Endothelial cell of hepatic sinusoid (primary cell): ENCODE measurements around the gene IQCH.

Source experiments
- in situ Hi-C: cut with HindIII; loops from 2 replicates; pipeline ENCODE4 v1.10.0; 2017; ENCODE audit warnings: low sequenced_read_pairs

Gene IQCH

DNA sequence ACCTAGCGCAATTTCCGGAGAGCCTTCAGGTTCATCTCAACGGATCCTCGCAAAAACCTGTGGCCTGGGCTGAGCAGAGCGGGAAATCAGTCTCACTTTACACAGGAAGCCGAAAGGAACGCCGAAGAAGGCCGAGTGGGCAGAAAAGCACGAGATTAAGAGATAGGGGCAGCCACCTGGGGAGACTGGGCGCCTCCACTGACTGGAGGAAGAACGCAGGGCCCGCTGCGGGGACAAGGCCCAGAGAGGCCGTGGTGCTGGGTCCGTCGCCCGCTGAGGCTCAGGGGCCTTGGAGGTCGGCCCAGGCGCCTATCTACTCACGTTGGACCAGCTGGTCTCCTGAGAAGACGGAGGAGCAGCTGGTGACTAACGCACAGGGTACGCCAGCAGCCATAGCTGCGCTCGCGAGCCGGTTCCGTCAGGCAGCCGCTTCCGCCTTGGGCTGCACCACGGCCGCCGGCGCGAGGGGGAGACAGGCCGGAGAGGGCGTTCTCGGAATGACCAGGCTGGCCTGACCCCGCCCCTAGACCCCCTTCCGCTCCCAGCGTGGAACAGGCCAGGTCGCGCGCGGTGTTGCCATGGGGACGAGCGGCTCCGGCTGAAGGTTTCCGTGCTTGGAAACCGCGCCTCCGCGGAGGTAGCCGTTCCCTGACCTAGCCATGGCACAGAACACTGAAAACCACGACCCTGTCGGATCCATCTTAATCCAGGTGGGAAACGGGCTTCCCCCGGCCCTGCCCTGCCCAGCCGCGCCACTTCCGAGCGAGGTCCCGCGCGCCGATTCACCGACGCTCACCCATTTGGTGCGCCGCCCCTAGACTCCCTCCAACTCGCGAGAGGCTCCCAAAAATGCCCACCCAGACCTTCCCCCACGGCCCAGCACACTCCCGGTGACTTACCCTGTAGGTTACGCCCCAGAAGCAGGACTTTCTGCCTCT is at the start of gene IQCH, which contains the start of gene AAGAB:
Gene IQCH, plus strand, starts transcription at position 549 of the 938 bp plus-strand sequence. Its CDS starts 111 bp downstream, at position 660.
Gene AAGAB, minus strand, starts transcription at position 424 of the 938 bp plus-strand sequence. Its CDS starts 30 bp downstream, at position 394.
- in situ Hi-C loops: no loop called here

DNA sequence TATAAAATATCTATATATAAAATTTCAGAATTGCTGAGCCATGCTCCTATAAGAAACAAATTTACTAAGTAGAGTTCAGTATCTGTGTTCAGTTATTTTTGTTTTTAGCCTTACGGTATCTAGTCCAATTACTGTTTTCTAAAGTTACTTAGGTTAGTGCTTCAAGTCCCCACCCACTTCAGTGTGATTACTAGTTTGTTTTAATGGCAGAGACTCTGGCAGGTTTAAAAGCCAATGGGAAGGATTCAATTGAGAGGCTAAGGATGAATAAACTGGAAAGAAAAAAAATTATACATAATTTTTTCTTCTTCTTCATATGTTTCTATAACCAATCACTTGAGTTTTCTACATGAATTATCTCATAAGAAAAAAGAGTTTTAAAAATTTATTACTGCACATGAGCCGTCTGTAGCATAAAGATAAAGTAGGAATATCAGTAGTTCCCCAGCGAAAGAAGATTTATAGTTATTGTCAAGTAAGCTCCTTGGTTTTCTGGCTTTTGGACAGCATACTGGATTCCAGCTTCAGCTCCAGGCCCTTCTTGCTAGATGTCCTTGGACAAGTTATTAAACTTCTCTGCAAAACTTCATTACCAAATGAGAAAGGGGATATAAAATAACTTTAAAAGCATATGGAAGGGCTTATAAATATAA is 46.9 kb upstream of the IQCH start:
- in situ Hi-C loops: no loop called here

DNA sequence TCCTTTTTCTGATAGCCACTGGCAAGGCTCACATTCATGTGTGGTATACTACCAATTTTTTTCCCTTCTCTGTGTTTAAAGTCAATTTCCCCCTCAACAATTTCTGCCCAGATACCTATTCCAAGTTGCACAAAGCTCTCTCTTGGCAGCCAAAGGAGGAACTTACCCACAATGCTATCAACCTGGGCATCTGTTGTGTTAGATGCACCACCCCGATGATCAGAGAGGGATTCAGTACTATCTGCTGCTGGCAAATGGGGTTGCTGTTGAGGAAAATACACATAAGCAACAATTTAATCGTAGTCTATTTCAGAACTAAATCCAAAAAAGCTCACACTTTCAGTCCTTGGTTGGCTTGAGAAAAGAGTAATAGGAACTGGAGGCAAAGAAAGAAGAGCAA is 46.2 kb upstream of the IQCH start:
- in situ Hi-C loops: no loop called here

DNA sequence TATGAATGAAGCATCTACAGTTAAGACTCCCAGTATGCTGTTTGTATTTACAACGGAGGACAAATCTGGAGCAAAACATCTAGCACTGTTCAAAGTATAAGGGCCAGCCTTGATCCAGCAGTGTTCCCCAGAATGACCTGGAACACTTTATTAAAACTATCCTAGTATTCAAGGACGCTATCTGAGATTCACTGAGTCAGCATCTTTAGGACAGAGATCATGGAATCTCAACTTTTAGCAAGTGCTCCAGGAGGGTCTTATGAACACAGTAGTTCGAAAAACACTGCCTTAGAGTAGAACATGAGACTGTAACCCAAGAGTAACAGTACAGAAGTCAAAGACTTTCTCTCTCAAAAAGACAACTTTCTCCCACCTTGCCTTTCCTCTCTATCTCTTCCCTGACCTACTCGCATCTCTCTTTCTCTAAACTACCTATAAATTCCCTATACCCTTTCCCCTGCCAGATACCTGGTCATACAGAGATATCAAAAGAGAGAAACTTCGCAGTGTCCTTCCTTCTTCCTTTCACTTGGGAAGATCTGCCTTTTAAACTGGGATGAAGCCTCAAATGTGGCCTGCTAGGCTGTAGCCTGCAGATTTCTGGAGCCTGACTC is 43.9 kb upstream of the IQCH start:
- in situ Hi-C loops: no loop called here

DNA sequence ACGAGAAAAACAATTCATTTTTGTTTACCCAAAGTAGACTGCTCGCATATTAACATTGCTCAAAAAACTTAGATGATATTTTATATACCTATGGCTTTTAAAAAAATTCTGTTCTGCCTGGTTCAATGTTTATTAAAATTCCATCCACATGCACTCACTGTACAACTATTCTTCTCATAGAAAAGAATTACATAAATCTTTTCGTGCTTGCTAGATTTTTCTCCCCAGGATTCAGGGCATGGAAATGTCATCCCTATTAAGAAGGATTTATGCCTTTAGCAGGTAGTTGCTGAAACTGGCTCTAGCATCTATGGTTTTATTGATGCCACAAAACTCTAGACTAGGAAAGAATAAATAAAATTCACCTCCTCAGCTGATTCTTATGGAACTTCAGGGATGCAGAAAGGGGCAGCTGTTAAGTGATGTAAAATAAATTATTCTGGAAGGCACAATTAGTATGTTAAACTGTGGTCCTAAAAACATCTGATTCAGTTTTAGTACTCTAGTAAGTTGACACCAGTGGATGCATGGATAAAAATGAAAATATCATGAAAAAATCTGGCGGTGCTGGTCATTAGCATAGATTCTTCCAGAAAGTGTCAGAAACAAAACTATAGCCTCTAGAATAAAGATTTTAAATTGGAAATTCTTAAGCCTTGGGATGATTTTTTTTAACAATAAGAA is 41.8 kb upstream of the IQCH start:
- in situ Hi-C loops: no loop called here

DNA sequence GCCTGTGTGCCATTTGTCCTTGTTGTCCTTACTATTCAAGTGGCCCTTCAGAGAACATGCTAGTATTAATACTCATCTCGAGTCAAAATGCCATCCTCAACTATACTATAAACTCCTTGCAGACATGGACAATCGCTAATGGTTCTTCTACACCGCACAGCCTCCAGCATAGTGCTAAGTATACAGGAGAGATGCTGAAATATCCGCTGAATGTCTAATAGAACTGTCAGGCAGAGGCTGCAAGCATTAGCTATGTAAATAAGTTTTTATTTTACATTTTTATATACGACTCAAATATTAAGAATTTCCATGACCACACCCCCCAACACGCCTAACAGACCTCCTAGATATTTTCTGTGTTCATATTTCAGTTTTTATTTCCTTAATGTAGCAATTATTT is 39.5 kb upstream of the IQCH start:
- in situ Hi-C loops: no loop called here

DNA sequence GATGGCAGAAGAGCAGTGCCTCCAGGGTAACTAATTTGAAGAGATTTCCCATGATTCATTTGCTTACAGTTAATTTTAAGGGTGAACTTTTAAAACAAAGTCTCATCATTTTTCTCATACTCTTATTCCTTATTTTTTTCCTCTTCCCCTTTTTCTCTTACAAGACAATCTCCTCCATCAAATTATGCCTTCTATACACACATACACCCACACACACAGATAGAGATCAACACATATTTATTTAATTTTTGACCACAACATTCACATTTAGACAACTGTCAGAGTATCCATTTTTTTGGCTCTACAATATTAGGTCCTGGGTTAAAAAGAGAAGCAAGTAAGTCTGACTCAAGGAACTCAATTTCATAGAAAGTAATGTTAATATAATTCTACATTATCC is 37.7 kb upstream of the IQCH start:
- in situ Hi-C loops: no loop called here

DNA sequence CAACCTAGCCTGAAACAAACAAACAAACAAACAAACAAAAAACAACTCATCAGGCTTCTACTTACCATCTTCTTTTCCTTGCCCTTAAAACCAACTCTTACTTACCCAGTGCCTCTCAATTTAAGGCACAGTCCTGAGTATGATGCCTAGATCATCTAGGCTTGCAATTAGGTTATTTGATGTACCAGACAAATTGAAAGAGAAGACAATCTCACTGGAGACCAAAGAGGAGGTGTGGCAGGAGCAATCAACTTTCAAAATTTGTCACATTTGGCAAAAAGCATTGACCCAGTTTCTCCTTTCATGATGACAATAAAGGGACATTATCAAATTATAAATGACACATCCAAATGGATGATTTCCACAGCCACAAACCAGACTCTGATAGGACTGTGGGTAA is 36.2 kb upstream of the IQCH start:
- in situ Hi-C loops: no loop called here

DNA sequence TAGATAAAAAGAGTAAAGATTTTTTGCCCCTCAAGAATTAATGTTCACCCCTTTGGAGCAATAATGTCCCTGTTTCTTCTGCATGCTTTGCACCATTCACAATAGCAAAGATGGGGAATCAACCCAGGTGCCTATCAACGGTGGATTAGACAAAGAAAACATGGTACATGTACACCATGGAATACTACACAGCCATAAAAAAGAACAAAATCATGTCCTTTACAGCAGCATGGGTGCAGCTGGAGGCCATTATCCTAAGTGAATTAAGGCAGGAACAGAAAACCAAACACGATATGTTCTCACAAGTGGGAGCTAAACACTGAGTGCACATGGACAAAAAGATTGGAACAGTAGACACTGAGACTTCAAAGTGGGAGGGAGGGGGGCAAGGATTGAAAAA is 35.3 kb upstream of the IQCH start:
- in situ Hi-C loops: no loop called here

DNA sequence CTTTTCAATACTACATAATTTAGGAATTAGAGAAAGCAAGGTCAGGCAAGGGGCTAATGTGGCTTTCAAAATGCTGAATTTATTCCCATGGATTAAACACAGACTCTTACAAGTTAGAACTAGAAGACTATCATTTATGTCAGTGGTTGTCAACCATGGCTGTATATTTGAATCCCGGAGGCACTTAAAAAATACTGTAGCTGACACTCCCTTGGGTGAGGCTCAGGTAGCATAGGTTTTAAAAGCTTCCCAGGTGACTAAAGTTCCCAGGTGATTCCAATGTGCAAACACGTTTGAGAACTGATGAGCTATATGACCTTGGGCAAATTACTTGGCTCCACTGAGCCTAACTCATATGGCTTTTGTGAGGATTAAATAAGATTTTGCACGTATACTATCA is 29.7 kb upstream of the IQCH start:
- in situ Hi-C loops: no loop called here

DNA sequence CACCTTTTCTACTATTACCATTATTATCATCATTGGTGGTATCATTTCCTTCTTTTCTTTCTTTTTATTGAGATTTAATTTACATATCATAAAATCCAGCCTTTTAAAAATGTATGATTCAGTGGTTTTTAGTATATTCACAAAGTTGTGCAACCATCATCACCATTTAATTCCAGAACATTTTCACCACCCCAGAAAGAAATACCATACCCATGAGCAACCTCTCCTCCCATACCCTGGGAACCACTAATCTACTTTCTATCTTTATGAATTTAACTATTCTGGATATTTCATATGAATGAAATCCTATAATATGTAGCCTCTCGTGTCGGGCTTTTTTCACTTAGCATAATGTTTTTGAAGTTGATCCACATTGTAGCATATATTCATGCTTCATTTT is 29.2 kb upstream of the IQCH start:
- in situ Hi-C loops: no loop called here

DNA sequence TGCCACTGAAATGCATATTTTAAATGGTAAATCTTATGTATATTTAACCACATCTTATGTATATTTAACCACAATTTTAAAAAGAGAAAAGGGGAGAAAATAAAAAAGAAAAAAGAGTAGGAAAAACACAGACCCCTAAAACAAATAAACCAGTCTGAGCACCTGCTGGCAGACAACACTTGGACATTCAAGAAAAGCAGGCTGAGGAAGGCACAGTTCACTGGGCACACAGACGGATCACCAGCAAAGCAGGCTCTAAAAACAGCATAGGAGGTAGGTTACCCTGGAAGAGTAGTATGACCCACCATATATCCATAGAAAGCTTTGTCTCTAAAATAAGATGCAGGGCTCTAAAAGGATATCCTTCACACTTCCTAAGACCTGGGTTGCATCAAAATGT is 27.2 kb upstream of the IQCH start:
- in situ Hi-C loops: no loop called here

DNA sequence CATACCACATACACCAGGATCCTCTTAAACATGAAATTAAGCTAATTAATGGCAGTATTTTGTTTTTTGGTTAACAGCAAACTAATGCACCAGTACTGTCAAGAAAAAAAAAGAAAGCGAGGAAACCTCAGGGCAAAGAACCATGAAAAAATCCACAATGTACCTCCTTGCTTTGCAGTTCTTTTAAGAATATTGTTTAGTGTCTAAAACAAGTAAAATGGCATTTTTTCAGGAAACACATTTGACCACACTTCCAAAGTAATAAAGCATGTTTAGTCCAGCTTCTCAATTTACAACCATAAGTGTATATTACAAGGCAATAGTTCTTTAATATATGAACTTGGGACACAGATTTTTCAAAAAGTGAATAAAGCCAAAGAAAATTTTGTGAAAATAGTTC is 26.7 kb upstream of the IQCH start:
- in situ Hi-C loops: no loop called here

DNA sequence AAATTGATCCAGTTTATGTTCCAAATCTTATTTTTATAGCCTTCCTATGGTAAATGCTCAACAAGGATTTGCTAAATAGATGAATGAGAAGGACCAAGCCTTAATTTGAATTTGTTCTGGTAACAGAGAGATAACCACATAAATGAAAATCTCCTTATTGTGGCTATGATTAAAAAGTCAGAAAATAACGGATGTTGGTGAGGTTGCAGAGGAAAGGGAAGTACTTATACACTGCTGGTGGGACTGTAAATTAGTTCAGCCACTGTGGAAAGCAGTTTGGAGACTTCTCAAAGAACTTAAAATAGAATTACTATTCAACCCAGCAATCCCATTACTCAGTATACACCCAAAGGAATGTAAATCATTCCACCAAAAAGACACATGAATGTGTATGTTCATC is 26.3 kb upstream of the IQCH start:
- in situ Hi-C loops: no loop called here

DNA sequence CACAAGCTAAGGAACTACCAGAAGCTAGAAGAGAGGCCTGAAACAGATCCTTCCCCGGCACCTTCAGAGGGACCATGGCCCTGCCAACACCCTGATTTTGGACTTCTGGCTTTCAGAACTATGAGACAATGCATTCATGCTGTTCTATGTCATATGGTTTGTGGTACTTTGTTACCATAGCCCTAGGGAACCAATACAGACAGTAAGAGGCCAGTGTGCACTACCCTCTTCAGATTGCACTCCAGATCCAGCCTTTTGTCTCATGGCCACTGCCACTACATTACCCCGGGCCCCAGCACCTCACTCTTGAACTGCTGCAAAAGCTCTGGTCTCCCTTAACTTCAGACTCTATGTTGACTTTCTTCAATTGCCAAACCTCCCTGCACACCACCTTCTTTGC is 24.1 kb upstream of the IQCH start:
- in situ Hi-C loops: no loop called here

DNA sequence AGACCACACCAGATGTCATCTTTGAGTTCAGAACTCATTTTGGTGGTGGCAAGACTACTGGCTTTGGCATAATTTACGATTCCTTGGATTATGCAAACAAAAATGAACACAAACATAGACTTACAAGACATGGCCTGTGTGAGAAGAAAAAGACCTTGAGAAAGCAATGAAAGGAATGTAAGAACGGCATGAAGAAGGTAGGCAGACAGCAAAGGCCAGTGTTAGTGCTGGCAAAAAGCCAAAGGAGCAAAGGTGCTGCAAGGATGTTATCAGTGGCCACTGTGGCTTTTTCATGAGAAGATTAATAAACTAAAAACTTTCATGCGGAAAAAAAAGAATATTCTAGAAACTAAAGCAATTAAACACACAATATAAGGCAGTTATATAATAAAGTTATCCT is 22.0 kb upstream of the IQCH start:
- in situ Hi-C loops: no loop called here

DNA sequence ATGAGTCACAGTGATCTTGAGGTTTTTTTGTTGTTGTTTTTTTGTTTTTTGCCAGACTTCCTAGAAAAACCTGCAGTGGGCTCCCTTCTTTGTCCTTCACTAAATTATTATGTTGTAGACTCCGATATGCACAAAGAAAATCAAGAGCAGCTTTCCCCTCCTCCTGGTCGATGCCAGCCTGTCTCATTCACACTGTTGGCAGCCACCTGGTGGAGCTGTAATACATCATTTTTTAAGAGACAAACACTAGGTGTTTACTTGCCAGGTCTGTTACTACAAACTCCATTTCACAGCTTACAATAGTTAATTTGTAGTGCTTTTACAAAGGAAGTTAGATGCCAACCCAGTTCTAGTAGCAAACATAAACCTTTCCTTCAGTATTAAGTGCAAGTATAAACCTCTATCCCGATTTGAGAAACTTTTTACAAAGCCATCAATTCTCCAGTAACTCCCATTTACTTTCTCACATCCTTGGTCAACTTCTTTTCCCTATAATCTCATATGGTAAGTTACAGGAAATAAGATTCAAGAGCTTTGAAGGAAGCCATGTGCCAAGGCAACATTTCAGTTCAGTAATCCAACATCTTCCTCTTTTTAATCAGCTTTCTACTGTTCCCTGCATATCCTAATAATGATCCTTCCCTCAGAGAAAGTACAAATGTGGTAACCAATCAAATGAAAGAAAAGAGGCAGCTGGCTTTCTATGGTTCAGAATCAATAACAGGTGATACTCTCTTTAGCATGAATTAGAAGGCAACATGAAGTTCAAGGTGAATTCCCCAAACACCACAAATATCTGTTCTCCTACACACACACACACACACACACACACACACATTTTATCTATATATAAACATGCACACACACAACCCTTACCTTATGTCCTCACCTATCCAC is 14.1 kb upstream of the IQCH start:
- in situ Hi-C loops: no loop called here

DNA sequence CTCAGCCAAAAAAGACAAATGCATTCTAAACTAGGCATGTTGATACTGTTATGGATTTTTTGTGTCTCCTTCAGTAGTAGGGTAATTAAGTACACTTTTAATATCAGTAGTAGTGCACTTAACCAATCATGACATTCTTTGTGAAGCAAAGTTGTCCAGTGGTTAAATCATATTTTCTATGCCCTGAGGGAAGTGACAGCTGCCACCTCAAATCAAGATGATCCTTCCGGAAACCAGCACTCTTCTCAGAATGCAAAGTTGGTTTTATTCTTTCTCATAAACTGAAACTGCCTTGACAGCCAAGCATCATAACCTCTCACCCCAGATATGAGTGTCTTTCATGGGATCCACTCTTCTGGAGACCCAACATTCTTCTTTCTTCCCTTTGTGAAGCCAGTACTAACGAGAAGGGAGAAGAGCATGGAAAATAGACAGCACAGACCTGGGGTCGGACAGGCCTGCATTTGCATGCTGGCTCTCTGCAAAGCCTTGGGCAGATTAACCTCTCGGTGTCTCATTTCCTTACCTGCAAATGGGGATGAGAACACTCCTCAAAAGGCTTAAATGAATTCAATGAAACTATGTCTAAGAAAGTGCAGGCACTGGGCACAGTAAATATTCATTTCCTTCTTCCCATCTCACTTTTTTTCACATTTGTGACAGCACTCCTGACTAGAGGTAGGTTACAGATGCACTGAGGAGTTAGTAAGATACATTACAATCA is 13.3 kb upstream of the IQCH start:
- in situ Hi-C loops: no loop called here

DNA sequence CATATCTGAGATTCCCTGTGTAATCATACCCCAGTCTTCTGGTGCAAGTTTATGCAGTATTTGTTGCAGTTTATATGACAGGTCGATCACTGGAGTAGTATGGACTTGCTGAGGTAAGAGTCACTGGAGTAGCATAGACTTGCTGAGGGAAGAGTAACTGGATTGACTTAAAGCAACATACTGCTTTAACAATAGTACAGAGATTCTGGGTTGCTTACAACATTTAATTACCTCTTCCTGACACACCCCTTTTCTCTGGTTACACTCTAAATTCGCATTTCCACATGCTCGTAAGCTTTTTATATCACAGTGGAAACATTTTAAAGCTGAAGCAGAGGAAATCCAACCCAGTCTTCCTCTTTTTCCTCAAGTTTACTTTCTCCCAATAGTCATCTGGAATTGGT is 11.9 kb upstream of the IQCH start:
- in situ Hi-C loops: no loop called here
